ENCODE results near the gene DLL4. TPM values are rescaled to one million over a fixed set of nuclear protein-coding genes. Genes with fewer than 3 reads are reported as not detected.

DLL4 gene
- total RNA-seq, 3 donors from 2014 or later: 3.5 to 10.5 (median 5.0) TPM

DNA sequence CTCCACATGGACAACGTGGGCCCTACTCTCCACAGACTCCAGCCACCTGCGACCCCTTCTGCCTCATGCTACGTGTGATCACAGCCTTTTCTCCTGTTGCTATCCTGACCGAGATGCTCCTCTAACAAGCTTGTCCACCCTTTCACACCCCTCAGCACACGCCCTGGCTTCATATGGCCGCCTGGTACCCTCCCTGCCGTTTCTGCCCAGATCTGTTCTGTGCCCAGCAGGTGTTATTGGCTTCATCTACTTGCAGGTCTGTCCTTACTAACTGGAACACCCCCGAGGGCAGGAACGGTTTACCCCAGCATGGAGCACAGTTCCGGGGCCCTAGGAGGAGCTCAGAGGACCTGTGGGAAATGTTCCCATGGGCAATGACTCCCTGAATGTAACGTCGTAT is 34.1 kb downstream of the DLL4 start:
- H3K36me3 ChIP-seq: no peaks in the 10 kb centered on the region
- H3K27me3 ChIP-seq: no peaks in the 10 kb centered on the region
- intact Hi-C loops (cut with DNase I; ENCODE audit: low total_unique reads): no loop called here
- H3K4me3 ChIP-seq: no peak overlapping the region
- no peak overlapping the region for H3K27ac ChIP-seq
- H3K4me1 ChIP-seq: no peaks in the 10 kb centered on the region
- DNase-seq (ENCODE audit: low spot score in 2 of 2): no peak
- no peaks in the 10 kb centered on the region for H3K9me3 ChIP-seq
- TF ChIP-seq CTCF (IDR thresholded peaks at IDR 0.05) (no peak), POLR2A (IDR thresholded peaks at IDR 0.05) (no peak), POLR2AphosphoS5 (IDR thresholded peaks at IDR 0.05) (no peak)

DNA sequence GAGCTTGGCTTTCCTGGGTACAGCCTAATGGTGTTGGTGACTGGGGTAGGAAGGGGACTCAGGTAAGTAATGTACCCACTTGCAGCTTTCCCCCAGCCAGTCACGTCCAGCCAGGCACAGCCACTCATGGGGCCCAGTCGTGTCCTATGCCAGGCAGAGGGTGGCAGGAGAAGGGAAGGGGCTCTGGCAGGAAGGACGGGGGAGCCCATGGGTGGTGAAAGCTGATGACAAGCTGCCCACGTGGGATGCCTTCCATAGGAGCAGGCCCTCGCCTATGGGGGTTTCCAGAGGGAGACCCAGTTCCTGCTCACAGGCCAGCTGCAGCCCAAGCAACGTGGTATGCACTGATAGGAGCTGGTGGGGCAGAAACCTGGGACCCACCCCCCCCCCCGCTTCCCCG is 34.9 kb downstream of the DLL4 start:
- no peaks in the 10 kb centered on the region for H3K36me3 ChIP-seq
- H3K4me3 ChIP-seq: no peak overlapping the region
- H3K4me1 ChIP-seq: no peaks in the 10 kb centered on the region
- no peaks in the 10 kb centered on the region for H3K27me3 ChIP-seq
- no peak for TF ChIP-seq CTCF (IDR thresholded peaks at IDR 0.05)
- no peak for TF ChIP-seq POLR2AphosphoS5 (IDR thresholded peaks at IDR 0.05)
- no peak for TF ChIP-seq POLR2A (IDR thresholded peaks at IDR 0.05)
- no peak overlapping the region for H3K27ac ChIP-seq
- no peak for DNase-seq (ENCODE audit: low spot score in 2 of 2)
- no peaks in the 10 kb centered on the region for H3K9me3 ChIP-seq
- intact Hi-C loops (cut with DNase I; ENCODE audit: low total_unique reads): no loop called here

DNA sequence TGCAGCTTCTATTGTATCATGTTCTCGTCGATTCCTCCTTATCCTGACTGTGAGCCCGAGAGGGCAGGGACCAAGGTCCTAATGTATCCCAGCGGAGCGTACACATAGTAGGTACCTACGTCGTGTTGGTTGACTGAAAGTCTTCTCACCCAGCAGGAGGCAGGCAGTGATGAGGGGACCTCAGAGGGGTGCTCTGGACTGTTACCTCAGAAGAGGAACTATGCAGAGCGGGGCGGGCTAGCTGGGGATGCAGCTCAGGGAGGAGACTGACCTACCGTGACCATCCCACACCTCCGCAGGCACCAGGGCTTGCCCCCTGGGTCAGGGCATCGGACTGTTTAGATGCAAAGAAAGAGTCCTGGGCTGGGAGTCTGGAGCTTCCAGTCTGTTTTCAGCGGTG is 35.5 kb downstream of the DLL4 start:
- TF ChIP-seq CTCF (IDR thresholded peaks at IDR 0.05): no peak
- no peaks in the 10 kb centered on the region for H3K36me3 ChIP-seq
- H3K27ac ChIP-seq: no peak overlapping the region
- no peaks in the 10 kb centered on the region for H3K4me1 ChIP-seq
- intact Hi-C loops (cut with DNase I; ENCODE audit: low total_unique reads): no loop called here
- no peaks in the 10 kb centered on the region for H3K27me3 ChIP-seq
- no peak overlapping the region for H3K4me3 ChIP-seq
- no peak for DNase-seq (ENCODE audit: low spot score in 2 of 2)
- no peaks in the 10 kb centered on the region for H3K9me3 ChIP-seq

DNA sequence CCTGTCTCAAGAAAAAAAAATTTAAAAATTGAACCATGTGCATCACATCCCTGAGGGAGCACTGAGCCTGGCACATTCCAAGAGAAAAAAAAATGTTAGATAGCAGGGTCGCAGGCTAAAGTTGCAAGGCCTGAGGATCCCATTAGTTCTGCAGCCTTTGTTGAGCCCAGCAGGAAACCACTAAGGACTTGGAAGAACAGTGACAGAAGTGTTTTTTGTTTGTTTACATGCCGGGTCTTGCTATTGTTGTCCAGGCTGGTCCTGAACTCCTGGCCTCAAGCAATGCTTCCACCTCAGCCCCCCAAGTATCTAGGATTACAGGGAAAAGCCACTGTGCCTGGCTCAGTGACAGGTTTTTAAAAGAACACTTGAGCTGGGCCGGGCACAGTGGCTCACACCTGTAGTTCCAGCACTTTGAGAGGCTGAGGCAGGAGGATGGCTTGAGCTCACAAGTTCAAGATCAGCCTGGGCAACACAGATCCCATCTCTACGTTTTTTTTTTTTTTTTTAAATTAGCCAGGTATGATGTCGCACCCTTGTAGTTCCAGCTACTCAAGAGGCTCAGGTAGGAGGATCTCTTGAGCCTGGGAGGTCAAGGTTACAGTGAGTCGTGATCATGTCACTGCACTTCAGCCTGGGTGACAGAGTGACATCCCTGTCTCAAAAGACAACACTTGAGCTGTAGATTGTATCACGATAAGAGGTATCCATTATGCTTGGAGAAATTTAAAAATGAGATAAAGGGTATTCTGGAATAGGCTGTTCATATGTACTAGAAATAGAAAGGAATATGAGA is 39.3 kb downstream of the DLL4 start:
- no peaks in the 10 kb centered on the region for H3K9me3 ChIP-seq
- TF ChIP-seq POLR2AphosphoS5 (IDR thresholded peaks at IDR 0.05): no peak
- no peak for TF ChIP-seq CTCF (IDR thresholded peaks at IDR 0.05)
- no peak for TF ChIP-seq POLR2A (IDR thresholded peaks at IDR 0.05)
- H3K4me3 ChIP-seq: no peak overlapping the region
- H3K27me3 ChIP-seq: no peaks in the 10 kb centered on the region
- intact Hi-C loops (cut with DNase I; ENCODE audit: low total_unique reads): no loop called here
- no peaks in the 10 kb centered on the region for H3K4me1 ChIP-seq
- no peak for DNase-seq (ENCODE audit: low spot score in 2 of 2)
- no peaks in the 10 kb centered on the region for H3K36me3 ChIP-seq
- no peak overlapping the region for H3K27ac ChIP-seq

- H3K4me1 ChIP-seq: no peaks in the 10 kb centered on the region
- TF ChIP-seq POLR2AphosphoS5 (IDR thresholded peaks at IDR 0.05): no peak
- TF ChIP-seq CTCF (IDR thresholded peaks at IDR 0.05): no peak
- TF ChIP-seq POLR2A (IDR thresholded peaks at IDR 0.05): no peak
- H3K27me3 ChIP-seq: no peaks in the 10 kb centered on the region
- no peak for DNase-seq (ENCODE audit: low spot score in 2 of 2)
- no peaks in the 10 kb centered on the region for H3K9me3 ChIP-seq
- H3K36me3 ChIP-seq: no peaks in the 10 kb centered on the region
- intact Hi-C loops (cut with DNase I; ENCODE audit: low total_unique reads): no loop called here
- no peak overlapping the region for H3K4me3 ChIP-seq
- H3K27ac ChIP-seq: no peak overlapping the region
These were observed 40.2 kb downstream of the DLL4 start for GRCh38 chr15:40969363-40969762.

All from breast epithelium (tissue), 4 donors.